Colonic mucosa (tissue), 4 donors: ENCODE results near the gene KDM4C. TPM values are rescaled to one million over a fixed set of nuclear protein-coding genes. Genes with fewer than 3 reads are reported as not detected.

Experiments
- DNase-seq: peaks from one replicate; pipeline ENCODE4 v3.0.0-alpha.2; 2020
- H3K27ac ChIP-seq: fragments of 200-600 bp; one replicate; pipeline ENCODE4 v1.8.0; 2021
- H3K27me3 ChIP-seq: fragments of 200-600 bp; one replicate; pipeline ENCODE4 v1.8.0; 2021
- H3K36me3 ChIP-seq: fragments of 200-600 bp; one replicate; pipeline ENCODE4 v1.8.0; 2021
- H3K4me1 ChIP-seq: fragments of 200-600 bp; one replicate; pipeline ENCODE4 v1.8.0; 2021; ENCODE audit warnings: mild to moderate bottlenecking
- H3K4me3 ChIP-seq: fragments of 200-600 bp; one replicate; pipeline ENCODE4 v1.8.0; 2021
- H3K9ac ChIP-seq, 2 donors: one replicate each; pipeline ENCODE4 v1.7.0; 2013; ENCODE audit warnings: control low read depth in 2 of 2, low read depth in 2 of 2, low read length in 2 of 2
- H3K9me3 ChIP-seq: fragments of 200-600 bp; one replicate; pipeline ENCODE4 v1.8.0; 2021
- intact Hi-C: fragments of 100-400 bp; cut with DNase I; formaldehyde crosslinking; loops from one replicate; pipeline ENCODE4 v1.14.1; 2022
- total RNA-seq, 2 donors: library from RNA; stranded (reverse); fragmentation: NEBNext Ultra II Directional in 1 of 2; extraction: Animal tissue kit (Norgen Biotek cat#: 25700) in 1 of 2; gene quantifications; one replicate each; pipeline ENCODE4 v1.2.1, GENCODE V29; 2021
- TF ChIP-seq, protein P1 (sequence below): fragments of 200-600 bp; IDR thresholded peaks from one replicate; pipeline ENCODE4 v1.8.0; 2022; ENCODE audit warnings: antibody characterized with exemption, mild to moderate bottlenecking
- donor health status: healthy.
- donor health status: DM: no; HTN: no; CAD: no.
- donor health status: DM: no; HTN: no; CAD: no.

Gene KDM4C
- total RNA-seq, 2 donors from 2014 or later, result 37.3 to 42.0 TPM

- TF ChIP-seq, protein P1, sequence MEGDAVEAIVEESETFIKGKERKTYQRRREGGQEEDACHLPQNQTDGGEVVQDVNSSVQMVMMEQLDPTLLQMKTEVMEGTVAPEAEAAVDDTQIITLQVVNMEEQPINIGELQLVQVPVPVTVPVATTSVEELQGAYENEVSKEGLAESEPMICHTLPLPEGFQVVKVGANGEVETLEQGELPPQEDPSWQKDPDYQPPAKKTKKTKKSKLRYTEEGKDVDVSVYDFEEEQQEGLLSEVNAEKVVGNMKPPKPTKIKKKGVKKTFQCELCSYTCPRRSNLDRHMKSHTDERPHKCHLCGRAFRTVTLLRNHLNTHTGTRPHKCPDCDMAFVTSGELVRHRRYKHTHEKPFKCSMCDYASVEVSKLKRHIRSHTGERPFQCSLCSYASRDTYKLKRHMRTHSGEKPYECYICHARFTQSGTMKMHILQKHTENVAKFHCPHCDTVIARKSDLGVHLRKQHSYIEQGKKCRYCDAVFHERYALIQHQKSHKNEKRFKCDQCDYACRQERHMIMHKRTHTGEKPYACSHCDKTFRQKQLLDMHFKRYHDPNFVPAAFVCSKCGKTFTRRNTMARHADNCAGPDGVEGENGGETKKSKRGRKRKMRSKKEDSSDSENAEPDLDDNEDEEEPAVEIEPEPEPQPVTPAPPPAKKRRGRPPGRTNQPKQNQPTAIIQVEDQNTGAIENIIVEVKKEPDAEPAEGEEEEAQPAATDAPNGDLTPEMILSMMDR, result no peak
- Histone ChIP-seq H3K4me3 (no peak overlapping the region), H3K4me1 (no peaks in the 10 kb centered on the region)
These were observed 164.4 kb downstream of the KDM4C start for GRCh38 chr9:6922124-6922676.

GRCh38 chr9:6922680-6923079 lies 164.9 kb downstream of the KDM4C start:
- no peaks in the 10 kb centered on the region for H3K4me1 ChIP-seq
- DNase-seq, result no peak
- no peaks in the 10 kb centered on the region for H3K36me3 ChIP-seq
- H3K9me3 ChIP-seq, result no peaks in the 10 kb centered on the region
- H3K9ac ChIP-seq, result no peak overlapping the region
- TF ChIP-seq, protein P1, result no peak
- intact Hi-C loops, result no loop called here
- no peak overlapping the region for H3K4me3 ChIP-seq
- H3K27me3 ChIP-seq, result no peaks in the 10 kb centered on the region
- no peak overlapping the region for H3K27ac ChIP-seq

More at GRCh38 chr9:6922124-6922676, 164.4 kb downstream of the KDM4C start:
- no peak overlapping the region for H3K27ac ChIP-seq
- DNase-seq, result no peak
- H3K9ac ChIP-seq, result no peak overlapping the region
- no peaks in the 10 kb centered on the region for H3K27me3 ChIP-seq
- intact Hi-C loops, result no loop called here
- no peaks in the 10 kb centered on the region for H3K9me3 ChIP-seq
- H3K36me3 ChIP-seq, result no peaks in the 10 kb centered on the region

- no peaks in the 10 kb centered on the region for H3K27me3 ChIP-seq
- TF ChIP-seq, protein P1, result no peak
- H3K4me1 ChIP-seq, result no peaks in the 10 kb centered on the region
- no peak overlapping the region for H3K9ac ChIP-seq
- no peak overlapping the region for H3K27ac ChIP-seq
- H3K36me3 ChIP-seq, result no peaks in the 10 kb centered on the region
- no peak for DNase-seq
- H3K4me3 ChIP-seq, result no peak overlapping the region
- intact Hi-C loops, result no loop called here
- H3K9me3 ChIP-seq, result no peaks in the 10 kb centered on the region
These were observed 165.3 kb downstream of the KDM4C start for GRCh38 chr9:6923086-6923485.

DNA sequence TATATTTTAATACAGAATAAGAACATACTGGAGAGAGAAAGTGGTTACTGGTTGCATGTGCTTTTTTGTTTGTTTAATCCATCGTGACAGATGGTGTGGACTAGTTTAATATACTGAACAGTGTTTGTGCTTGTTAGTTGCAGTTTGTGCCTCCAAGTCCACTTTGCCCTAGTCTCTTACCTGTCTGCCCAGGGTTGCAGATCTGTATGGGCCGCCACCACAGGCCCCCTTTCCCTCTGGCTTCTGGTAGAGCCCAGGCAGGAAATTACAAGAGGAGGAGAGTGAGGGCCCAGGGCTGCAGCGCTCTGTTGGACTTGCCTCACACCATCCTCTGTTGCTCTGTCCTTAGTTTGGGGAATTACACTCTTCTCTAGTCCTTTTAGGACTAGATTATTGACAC lies 166.4 kb downstream of the KDM4C start:
- no peaks in the 10 kb centered on the region for H3K9me3 ChIP-seq
- no peak for DNase-seq
- no peaks in the 10 kb centered on the region for H3K27me3 ChIP-seq
- H3K27ac ChIP-seq, result no peak overlapping the region
- intact Hi-C loops, result no loop called here
- no peak overlapping the region for H3K4me3 ChIP-seq
- peaks cover 4% of the 10 kb centered on the region for H3K4me1 ChIP-seq
- H3K36me3 ChIP-seq, result no peaks in the 10 kb centered on the region
- TF ChIP-seq, protein P1, result no peak
- H3K9ac ChIP-seq, result no peak overlapping the region

DNA sequence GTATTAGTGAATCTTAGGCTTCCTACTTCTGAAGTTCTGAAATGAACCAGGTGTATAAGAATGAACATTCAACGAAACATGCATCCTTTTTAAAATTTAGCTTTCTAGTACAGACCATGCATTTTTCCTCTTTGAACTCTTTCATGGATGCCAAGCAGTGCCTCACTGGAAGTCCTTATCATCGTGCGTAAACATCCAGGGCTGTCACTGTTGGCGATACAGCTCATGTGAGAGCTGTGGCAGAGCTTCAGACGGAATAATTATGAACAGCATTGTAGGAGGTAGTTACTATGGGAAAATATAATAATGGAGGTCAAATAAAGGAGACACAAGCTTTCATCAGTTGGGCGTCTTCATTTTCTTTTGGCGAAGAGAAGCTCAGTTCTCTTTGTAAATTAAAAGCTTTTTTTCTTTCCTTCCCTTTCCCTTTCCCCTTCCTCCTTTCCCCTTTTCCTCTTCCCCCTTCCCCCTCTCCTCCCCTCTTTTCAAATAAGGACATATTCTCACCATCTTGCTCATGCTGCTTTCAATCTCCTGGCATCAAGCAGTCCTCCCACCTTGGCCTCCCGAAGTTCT lies 167.3 kb downstream of the KDM4C start:
- Histone ChIP-seq H3K9ac (no peak overlapping the region), H3K4me1 (peaks cover 4% of the 10 kb centered on the region), H3K27ac (no peak overlapping the region), H3K27me3 (no peaks in the 10 kb centered on the region), H3K4me3 (no peak overlapping the region), H3K9me3 (no peaks in the 10 kb centered on the region), H3K36me3 (no peaks in the 10 kb centered on the region)
- intact Hi-C loops, result no loop called here
- TF ChIP-seq, protein P1, result no peak
- no peak for DNase-seq
